ENCODE measurements around the gene YPEL5. TPM values are rescaled to one million over a fixed set of nuclear protein-coding genes. Genes with fewer than 3 reads are reported as not detected.

The YPEL5 gene
- total and polyA plus RNA-seq, 9 donors: 65.1 to 103 (median 81.6) TPM

- H3K36me3 ChIP-seq: no peaks in the 10 kb centered on the region
- peak overlapping the region; percentile 80 for H3K4me3 ChIP-seq
- peak; percentile 73 to 88 (median 85) for DNase-seq
- peaks cover 9% of the 10 kb centered on the region for H3K4me1 ChIP-seq (ENCODE audit: insufficient read depth)
- no peaks in the 10 kb centered on the region for H3K27me3 ChIP-seq
- WGBS, 3 donors: 7% methylated on average over 41 to 50 of the region's 50 CpGs
- H3K9me3 ChIP-seq: no peaks in the 10 kb centered on the region
- intact Hi-C loops (cut with DNase I): no loop called here
- TF ChIP-seq EP300 (IDR thresholded peaks at IDR 0.05) (no peak), CTCF (IDR thresholded peaks at IDR 0.05) (peak in 2 of 3 donors; percentile 55 to 62), POLR2A (IDR thresholded peaks at IDR 0.05) (peak; percentile 75)
- peak overlapping the region; percentile 89 for H3K27ac ChIP-seq
Observed at GRCh38 chr2:30147715-30148610, 1.2 kb downstream of the YPEL5 start.

GRCh38 chr2:30148850-30149249 lies 2.0 kb downstream of the YPEL5 start:
- intact Hi-C loops (cut with DNase I): no loop called here
- DNase-seq: no peak
- no peaks in the 10 kb centered on the region for H3K27me3 ChIP-seq
- H3K4me1 ChIP-seq (ENCODE audit: insufficient read depth): peaks cover 9% of the 10 kb centered on the region
- no peaks in the 10 kb centered on the region for H3K36me3 ChIP-seq
- 71 to 77% (median 76%) methylated on average over 4 of the region's 4 CpGs for WGBS, 3 donors
- H3K4me3 ChIP-seq: no peak overlapping the region
- H3K27ac ChIP-seq: no peak overlapping the region
- H3K9me3 ChIP-seq: no peaks in the 10 kb centered on the region
- no peak for TF ChIP-seq POLR2A (IDR thresholded peaks at IDR 0.05)
- TF ChIP-seq EP300 (IDR thresholded peaks at IDR 0.05): no peak
- TF ChIP-seq CTCF (IDR thresholded peaks at IDR 0.05): no peak

GRCh38 chr2:30149513-30149912 lies 2.7 kb downstream of the YPEL5 start:
- H3K36me3 ChIP-seq: no peaks in the 10 kb centered on the region
- no peaks in the 10 kb centered on the region for H3K9me3 ChIP-seq
- H3K27ac ChIP-seq: no peak overlapping the region
- no peaks in the 10 kb centered on the region for H3K27me3 ChIP-seq
- H3K4me1 ChIP-seq (ENCODE audit: insufficient read depth): peaks cover 9% of the 10 kb centered on the region
- no peak overlapping the region for H3K4me3 ChIP-seq
- WGBS, 3 donors: 40 to 47% (median 41%) methylated on average over 6 of the region's 6 CpGs
- intact Hi-C loops (cut with DNase I): no loop called here
- DNase-seq: no peak
- TF ChIP-seq EP300 (IDR thresholded peaks at IDR 0.05): no peak
- no peak for TF ChIP-seq POLR2A (IDR thresholded peaks at IDR 0.05)
- no peak for TF ChIP-seq CTCF (IDR thresholded peaks at IDR 0.05)

- no peaks in the 10 kb centered on the region for H3K36me3 ChIP-seq
- H3K4me3 ChIP-seq: no peak overlapping the region
- intact Hi-C loops (cut with DNase I): no loop called here
- peaks cover 9% of the 10 kb centered on the region for H3K4me1 ChIP-seq (ENCODE audit: insufficient read depth)
- H3K27me3 ChIP-seq: no peaks in the 10 kb centered on the region
- H3K27ac ChIP-seq: no peak overlapping the region
- TF ChIP-seq CTCF (IDR thresholded peaks at IDR 0.05) (no peak), POLR2A (IDR thresholded peaks at IDR 0.05) (no peak), EP300 (IDR thresholded peaks at IDR 0.05) (no peak)
- H3K9me3 ChIP-seq: no peaks in the 10 kb centered on the region
- no peak for DNase-seq
- WGBS, 3 donors: 21 to 50% (median 23%) methylated on average over 1 of the region's 1 CpG
Observed at GRCh38 chr2:30149976-30150375, 3.2 kb downstream of the YPEL5 start.

Data from ovary (tissue), 9 donors.